KG1 (cell line): ENCODE results near the gene KLK6.

Source experiments
- DNase-seq: peaks from one replicate; lab custom pipeline; 2025; lab: John Stamatoyannopoulos, UW

KLK6 gene

DNA sequence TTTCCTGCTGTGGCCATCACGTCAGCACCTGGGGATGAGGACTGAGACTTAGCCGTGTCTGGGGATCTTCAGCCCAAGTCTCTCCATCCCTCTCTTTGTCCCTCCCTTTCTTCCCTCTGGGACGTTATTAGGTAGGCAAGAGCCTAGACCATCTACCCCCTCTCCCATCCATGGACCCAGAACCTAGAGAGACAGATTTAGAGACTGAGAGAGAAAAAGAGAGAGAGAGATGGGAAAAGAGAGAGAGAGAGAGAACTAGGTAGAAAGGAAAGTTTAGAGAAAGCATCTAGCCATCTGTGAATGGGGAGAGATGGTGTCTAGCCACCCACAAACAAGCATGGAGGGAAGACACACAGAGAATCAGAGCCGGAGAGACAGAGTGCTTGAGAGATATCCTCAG is 58.7 kb downstream of the KLK6 start:
- DNase-seq = no peak

DNA sequence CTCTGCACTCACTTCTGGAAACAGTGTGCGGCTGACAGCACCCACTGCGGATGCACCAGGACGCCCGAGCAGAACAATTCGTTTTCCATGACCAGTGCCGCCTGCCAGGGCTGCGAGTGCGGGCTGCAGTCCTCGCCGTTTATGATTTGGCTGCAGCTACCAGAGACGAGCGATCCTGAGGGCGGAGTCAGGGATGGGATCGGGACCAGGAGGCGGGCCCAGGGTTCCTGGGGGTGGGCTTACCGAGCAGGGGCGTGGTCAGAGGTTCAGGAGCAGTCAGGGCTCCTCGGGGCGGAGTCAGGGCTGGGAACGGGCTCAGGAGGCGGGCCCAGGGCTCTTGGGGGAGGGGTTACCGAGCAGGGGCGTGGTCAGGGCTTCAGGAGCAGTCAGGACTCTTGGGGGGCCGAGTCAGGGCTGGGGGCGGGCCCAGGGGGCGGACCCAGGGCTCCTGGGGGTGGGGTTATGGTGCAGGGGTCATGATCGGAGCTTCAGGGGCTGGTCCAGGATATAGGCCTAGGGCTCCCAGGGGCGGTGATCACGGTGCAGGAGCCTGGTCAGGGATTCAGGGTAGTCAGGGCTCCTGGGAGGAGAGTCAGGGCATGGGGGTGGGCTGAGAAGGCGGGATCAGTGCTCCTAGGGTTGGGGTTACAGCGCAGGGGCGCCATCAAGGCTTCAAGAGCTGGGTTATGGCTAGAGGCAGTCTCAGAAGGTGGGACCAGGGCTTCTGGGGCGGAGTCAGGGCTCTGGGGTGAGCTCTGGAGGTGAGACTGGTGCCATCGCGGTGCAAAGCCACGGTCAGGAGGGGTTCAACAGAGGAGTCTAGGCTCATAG is 59.9 kb downstream of the KLK6 start:
- no peak for DNase-seq
